ENCODE data around the gene UXS1.

UXS1 gene

DNA sequence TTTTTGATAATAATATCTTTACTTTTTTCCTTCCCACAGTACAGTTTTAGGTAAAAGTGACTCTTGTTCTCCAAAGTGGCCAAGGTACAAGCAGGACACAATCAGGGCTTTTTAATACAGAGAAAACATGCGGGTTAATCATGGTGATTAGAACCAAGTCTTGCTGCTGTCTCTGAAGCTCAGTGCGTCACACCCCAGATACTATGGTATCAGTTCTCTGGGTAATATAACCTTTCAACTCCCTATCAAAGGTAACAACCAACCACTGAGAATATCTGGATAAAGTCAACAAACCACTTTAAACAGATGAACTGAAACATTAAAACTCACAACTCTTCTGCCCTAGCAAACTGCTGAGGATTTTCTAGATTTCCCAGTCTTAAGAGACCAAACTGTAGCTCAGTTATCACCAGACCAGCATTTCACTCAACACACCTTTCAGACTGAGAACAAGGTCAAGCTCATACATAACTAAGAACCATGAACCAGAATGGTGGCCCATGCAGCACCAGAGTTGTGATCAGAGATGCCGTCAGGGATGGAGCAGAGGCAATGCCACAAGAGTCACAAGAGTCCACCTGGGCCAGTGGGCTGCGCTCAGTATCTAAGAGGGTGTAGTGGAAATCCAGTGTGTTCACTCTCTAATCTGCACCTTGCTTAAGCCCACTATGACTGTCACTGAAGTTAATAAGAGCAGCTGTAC lies 103.0 kb downstream of the UXS1 start:
- H3K9me3 Mint-ChIP-seq: peaks cover 6% of the 10 kb centered on the region
- H3K27me3 Mint-ChIP-seq: no peaks in the 10 kb centered on the region
- DNase-seq (no peak), ATAC-seq (no peak)
- H3K36me3 Mint-ChIP-seq (ENCODE audit: low read depth): peaks cover 43% of the 10 kb centered on the region
- no peak overlapping the region for H3K4me3 Mint-ChIP-seq
- H3K4me1 Mint-ChIP-seq: peaks cover 66% of the 10 kb centered on the region
- H3K27ac Mint-ChIP-seq: no peak overlapping the region

DNA sequence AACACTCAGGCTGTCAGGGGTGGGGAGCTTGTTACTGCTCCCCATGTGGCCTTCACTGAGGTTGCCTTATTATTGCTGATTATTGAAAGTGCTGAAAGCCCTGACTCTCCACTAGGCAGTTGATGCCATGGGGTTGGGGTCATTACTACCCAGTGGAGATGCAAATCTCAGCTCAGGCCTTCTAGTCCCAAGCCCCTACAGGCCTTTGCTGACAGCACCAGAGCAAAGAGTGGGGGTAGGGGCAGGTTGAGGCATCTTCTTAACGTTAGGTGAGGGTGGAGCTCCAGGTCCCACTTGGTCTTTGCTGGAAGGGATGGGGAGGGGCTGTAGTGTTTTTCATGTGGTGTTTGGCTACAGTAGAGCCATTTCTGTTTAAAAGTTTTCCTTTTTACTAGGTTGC lies 104.5 kb downstream of the UXS1 start:
- peaks cover 40% of the 10 kb centered on the region for H3K36me3 Mint-ChIP-seq (ENCODE audit: low read depth)
- H3K4me3 Mint-ChIP-seq: no peak overlapping the region
- peaks cover 67% of the 10 kb centered on the region for H3K4me1 Mint-ChIP-seq
- no peak for ATAC-seq
- peaks cover 6% of the 10 kb centered on the region for H3K9me3 Mint-ChIP-seq
- H3K27me3 Mint-ChIP-seq: no peaks in the 10 kb centered on the region
- H3K27ac Mint-ChIP-seq: no peak overlapping the region
- DNase-seq: no peak

DNA sequence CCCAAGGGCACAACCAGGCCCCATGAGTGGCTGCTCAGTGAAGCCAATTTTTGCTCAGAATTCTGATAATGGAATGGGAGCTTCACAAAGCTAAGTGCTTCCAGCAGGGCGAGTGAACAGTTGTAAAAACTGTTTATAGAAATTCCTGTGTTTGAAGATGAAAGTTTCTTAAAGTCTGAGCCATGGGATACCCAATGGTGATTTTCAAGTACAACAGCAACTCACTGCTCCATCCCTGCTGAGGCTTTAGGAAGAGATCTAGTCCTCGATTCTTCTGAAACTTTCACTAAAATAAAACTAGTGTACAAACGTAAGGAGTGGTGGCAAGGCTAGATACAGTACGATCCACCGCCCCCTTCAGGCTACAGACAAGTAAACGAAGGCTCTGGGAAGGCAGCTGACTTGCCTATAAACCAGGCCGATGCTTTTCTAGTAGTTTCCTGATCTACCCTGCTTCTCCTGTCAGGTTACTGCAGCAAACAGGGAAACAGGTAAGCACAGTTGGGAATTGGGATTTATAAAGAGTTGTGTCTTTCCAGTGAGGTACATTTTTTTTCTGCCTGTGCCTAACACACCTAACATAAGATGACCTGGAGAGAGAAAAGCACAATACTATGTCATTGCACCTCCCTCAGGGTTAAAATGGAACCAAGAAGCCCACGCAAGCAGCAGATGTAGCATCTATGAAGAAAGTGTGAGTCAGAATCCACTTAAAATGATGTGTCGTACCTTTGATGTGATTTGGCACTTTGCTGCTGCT lies 108.7 kb downstream of the UXS1 start:
- peak overlapping the region; percentile 73 for H3K4me3 Mint-ChIP-seq
- peaks cover 6% of the 10 kb centered on the region for H3K9me3 Mint-ChIP-seq
- DNase-seq: peak; percentile 52
- H3K4me1 Mint-ChIP-seq: peaks cover 52% of the 10 kb centered on the region
- peaks cover 9% of the 10 kb centered on the region for H3K36me3 Mint-ChIP-seq (ENCODE audit: low read depth)
- H3K27ac Mint-ChIP-seq: peak overlapping the region; percentile 81
- peak; percentile 97 for ATAC-seq
- no peaks in the 10 kb centered on the region for H3K27me3 Mint-ChIP-seq

DNA sequence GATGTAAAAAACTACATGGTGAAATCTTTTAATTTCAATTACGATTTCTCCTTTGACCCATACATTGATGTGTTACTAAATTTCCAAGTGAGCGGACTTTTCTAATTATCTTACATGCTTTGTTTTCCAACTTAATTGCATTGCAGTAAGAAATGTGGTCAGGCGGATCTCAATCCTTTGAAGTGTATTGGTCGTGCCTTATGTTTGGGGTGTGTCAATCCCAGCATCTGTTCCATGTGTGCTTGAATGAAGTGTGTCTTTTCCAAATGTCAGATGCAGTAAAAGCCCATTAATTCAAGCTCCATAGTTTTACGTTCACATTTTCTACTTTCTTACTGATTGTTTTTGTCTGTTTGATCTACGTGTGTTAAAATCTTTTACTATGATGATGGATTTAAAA lies 113.1 kb downstream of the UXS1 start:
- no peaks in the 10 kb centered on the region for H3K27me3 Mint-ChIP-seq
- no peak overlapping the region for H3K27ac Mint-ChIP-seq
- ATAC-seq: no peak
- H3K4me3 Mint-ChIP-seq: no peak overlapping the region
- DNase-seq: no peak
- peaks cover 33% of the 10 kb centered on the region for H3K4me1 Mint-ChIP-seq
- H3K9me3 Mint-ChIP-seq: no peaks in the 10 kb centered on the region
- no peaks in the 10 kb centered on the region for H3K36me3 Mint-ChIP-seq (ENCODE audit: low read depth)

DNA sequence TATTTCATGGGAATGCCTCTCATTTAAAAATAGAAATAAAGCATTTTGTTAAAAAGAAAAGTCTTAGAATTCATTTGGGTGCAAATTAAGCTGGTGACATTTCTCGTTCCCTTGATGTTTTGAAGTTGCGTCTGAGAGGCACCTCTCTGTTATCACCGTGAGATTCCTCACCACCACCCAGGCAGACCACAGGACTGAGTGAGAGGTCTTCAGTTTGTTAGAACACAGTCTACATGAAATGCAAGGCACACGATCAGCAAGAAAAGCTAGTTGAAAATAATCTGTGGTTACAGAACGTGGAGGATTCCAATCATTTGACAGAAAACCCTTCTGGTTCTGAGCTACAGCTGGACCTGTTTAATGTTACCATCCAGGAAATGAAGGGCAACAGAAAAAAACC lies 116.0 kb downstream of the UXS1 start:
- Mint-ChIP-seq H3K4me3 (peak overlapping the region; percentile 68), H3K4me1 (peaks cover 26% of the 10 kb centered on the region), H3K9me3 (no peaks in the 10 kb centered on the region), H3K36me3 (ENCODE audit: low read depth) (no peaks in the 10 kb centered on the region), H3K27me3 (no peaks in the 10 kb centered on the region), H3K27ac (peak overlapping the region; percentile 76)
- DNase-seq: no peak
- ATAC-seq: peak; percentile 68

DNA sequence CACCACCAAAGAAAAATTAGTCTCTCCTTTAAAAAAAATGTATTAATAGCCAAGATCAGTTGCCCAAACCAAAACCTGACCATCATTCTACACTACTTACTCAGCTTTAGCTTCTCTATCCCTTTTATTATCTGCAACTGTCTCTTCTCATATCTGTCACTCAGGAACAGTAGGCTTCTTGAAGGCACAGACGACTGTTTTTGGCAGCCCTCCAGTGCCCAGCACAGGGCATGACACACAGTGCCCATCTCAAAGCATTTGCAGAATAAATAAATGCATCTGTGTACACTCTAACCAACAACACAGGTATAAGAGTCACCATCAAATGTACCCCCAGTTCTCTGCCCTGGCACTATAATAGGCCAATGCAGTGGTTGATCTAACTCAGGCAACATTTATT lies 117.2 kb downstream of the UXS1 start:
- Mint-ChIP-seq H3K4me1 (peaks cover 26% of the 10 kb centered on the region), H3K4me3 (no peak overlapping the region), H3K36me3 (ENCODE audit: low read depth) (no peaks in the 10 kb centered on the region), H3K9me3 (no peaks in the 10 kb centered on the region), H3K27ac (no peak overlapping the region), H3K27me3 (no peaks in the 10 kb centered on the region)
- ATAC-seq (peak; percentile 28), DNase-seq (no peak)

DNA sequence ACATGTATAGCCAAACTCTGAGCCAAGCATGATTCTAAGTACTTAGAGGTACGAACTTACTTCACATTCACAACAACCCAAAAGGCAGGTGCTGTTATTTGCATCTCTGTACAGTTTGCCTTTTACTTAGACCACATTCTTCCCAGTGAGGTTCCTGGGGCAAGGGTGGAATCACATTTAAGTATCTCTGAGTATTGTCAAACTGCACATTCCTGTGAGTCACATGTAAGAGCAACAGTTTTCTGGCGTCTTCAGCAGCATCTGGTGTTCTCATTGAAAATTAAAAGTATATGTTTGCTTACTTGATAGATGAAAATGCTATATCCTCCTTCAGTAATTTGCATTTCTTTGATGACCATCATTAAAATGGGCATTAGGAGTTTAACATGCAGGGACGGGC lies 119.1 kb downstream of the UXS1 start:
- ATAC-seq (no peak), DNase-seq (no peak)
- no peak overlapping the region for H3K4me3 Mint-ChIP-seq
- no peaks in the 10 kb centered on the region for H3K36me3 Mint-ChIP-seq (ENCODE audit: low read depth)
- no peaks in the 10 kb centered on the region for H3K9me3 Mint-ChIP-seq
- no peaks in the 10 kb centered on the region for H3K27me3 Mint-ChIP-seq
- no peak overlapping the region for H3K27ac Mint-ChIP-seq
- peaks cover 16% of the 10 kb centered on the region for H3K4me1 Mint-ChIP-seq

DNA sequence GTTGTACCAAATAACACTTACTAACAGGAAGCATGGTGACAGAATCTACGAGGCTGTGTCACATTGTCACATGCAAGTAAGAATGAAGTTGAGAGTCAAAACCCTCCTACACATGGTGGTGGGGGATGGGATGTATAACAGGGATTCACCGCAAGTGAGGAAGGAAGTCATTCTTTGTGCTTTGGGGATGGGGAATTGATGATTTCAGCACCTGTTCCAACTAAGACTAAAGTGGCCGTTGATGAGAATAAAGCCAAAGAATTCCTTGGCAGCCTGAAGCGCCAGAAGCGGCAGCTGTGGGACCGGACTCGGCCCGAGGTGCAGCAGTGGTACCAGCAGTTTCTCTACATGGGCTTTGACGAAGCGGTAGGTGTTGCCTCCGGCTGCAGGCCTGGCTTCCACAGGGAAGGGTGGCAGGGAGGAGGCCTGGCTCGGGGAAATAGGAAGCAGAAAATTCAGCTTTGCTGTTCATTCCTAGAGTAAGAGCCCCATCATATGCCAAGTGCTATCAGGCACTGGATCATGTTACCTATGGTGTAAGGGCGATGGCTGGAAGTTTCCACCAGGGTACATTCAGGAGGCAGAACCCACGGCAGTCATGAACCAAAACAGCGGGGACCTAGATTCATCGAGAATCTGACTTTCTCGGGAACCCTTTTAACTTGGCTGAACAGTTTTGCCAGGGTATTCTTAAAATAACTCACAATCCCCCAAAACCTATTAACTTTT lies 120.3 kb downstream of the UXS1 start:
- Mint-ChIP-seq H3K36me3 (ENCODE audit: low read depth) (no peaks in the 10 kb centered on the region), H3K27ac (no peak overlapping the region), H3K4me3 (no peak overlapping the region), H3K4me1 (peaks cover 14% of the 10 kb centered on the region), H3K9me3 (no peaks in the 10 kb centered on the region), H3K27me3 (no peaks in the 10 kb centered on the region)
- ATAC-seq (no peak), DNase-seq (no peak)

DNA sequence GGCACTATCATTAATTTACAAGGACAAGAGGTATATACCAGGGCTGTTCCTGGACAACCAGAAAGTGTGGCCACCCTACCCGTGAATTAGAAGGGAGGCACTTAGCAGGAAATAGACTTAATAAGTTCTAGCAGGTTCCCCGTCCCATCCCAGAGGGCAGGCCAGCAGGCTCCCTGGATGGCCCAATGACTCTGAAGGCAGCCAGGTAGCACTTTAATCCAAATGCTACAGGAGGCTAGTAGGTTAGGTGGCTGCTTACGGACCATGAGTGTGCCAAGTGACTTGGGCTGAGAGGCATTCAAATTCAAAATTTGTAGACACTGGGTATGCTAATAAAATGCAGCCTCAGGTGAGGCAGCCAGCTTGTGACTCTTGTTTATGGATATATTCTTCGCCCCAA lies 123.9 kb downstream of the UXS1 start:
- DNase-seq: no peak
- peaks cover 15% of the 10 kb centered on the region for H3K4me1 Mint-ChIP-seq
- no peaks in the 10 kb centered on the region for H3K36me3 Mint-ChIP-seq (ENCODE audit: low read depth)
- peaks cover 11% of the 10 kb centered on the region for H3K27me3 Mint-ChIP-seq
- H3K4me3 Mint-ChIP-seq: no peak overlapping the region
- H3K9me3 Mint-ChIP-seq: no peaks in the 10 kb centered on the region
- no peak overlapping the region for H3K27ac Mint-ChIP-seq
- ATAC-seq: no peak

DNA sequence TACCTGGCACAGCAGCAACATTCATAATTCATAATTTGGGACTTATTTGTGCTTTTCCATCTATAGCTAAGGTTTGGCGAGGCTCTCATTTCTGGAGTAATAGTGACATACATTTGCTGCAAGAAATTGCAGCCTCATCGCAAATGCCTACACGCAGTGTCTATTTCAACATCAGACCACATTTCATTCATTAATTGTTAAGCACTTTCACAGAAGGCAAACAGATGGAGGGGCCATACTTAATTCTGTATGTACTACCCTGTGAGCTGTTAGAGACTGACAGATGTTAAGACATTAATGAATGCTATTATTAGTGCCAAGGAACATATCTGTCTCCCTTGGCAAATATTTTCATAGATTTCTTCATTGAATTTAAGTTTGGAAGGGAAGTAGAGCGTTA lies 125.7 kb downstream of the UXS1 start:
- no peak overlapping the region for H3K4me3 Mint-ChIP-seq
- DNase-seq: no peak
- no peaks in the 10 kb centered on the region for H3K36me3 Mint-ChIP-seq (ENCODE audit: low read depth)
- peaks cover 16% of the 10 kb centered on the region for H3K27me3 Mint-ChIP-seq
- ATAC-seq: no peak
- H3K4me1 Mint-ChIP-seq: peaks cover 13% of the 10 kb centered on the region
- no peak overlapping the region for H3K27ac Mint-ChIP-seq
- no peaks in the 10 kb centered on the region for H3K9me3 Mint-ChIP-seq

DNA sequence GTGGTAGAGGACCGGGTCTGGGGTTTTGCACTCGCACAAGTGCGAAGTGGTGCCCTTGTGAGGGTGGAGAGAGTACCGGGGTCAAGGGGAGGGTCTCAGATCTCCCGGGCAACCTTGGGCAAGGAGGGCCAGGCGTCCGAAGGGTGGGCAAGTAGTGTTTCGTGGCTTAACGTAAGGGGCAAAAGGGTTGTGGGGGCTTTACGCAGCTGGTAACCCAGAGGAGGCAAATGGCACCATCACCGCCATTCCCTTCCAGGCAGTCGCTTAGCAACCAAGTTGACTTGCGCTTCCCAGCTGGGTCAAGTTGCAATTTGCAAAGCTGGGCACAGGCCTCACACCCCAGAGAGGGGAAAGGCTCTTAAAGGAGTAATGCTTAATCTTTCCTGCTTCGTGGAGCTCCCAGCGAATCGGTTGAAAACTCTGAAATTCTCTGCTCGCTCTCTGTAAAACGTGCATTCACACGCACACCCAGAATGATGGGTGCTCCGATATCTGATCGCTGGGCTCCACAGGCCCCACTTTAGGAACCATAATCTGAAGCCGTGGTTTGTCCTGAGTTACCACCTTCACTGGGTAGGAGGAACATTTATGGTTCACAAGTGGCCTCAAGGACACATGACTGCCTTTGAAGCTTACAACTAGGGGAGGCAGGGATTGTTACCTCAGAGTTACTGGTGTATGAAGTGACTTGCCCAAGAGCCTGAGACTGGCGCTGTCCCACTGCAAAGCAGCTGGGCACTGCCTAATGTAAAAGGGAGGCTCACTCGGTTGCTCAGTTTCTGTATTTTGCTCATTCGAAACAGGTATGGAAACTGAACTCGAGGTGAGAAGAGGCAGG lies 127.9 kb downstream of the UXS1 start:
- ATAC-seq (no peak), DNase-seq (no peak)
- peaks cover 10% of the 10 kb centered on the region for H3K4me1 Mint-ChIP-seq
- H3K4me3 Mint-ChIP-seq: peak overlapping the region; percentile 66
- peak overlapping the region; percentile 66 for H3K27ac Mint-ChIP-seq
- H3K36me3 Mint-ChIP-seq (ENCODE audit: low read depth): no peaks in the 10 kb centered on the region
- no peaks in the 10 kb centered on the region for H3K9me3 Mint-ChIP-seq
- H3K27me3 Mint-ChIP-seq: peaks cover 16% of the 10 kb centered on the region

DNA sequence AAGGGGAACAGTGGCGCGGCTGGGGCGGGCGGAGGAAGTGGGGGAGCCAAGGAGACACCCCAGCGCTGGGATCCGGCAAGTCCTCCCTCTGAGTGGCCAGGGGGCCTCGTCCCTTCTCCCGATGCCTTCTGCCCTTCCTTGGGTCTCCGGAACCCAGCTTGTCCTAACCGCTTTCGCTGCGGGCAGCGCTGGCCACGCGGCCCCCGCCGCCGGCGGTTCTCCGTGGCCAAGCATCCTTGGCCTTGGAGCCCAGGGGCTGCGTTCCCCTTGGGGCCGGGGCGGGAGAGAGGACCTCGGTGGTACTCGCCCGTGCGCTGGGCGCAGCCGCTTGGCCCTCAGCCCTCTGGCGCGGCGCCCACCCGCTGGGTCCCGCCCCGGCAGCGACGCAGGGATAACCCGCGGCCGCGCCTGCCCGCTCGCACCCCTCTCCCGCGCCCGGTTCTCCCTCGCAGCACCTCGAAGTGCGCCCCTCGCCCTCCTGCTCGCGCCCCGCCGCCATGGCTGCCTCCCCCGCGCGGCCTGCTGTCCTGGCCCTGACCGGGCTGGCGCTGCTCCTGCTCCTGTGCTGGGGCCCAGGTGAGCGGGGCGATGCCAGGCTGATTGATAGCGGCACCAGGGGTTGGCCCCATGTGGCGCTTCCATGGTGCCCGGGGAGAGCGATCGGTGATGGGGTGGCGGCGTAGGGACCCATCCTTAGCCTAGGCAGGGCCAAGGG lies 128.7 kb downstream of the UXS1 start:
- no peaks in the 10 kb centered on the region for H3K9me3 Mint-ChIP-seq
- peaks cover 13% of the 10 kb centered on the region for H3K4me1 Mint-ChIP-seq
- peak overlapping the region; percentile 66 for H3K4me3 Mint-ChIP-seq
- peaks cover 16% of the 10 kb centered on the region for H3K27me3 Mint-ChIP-seq
- H3K36me3 Mint-ChIP-seq (ENCODE audit: low read depth): peaks cover 2% of the 10 kb centered on the region
- peak; percentile 43 for ATAC-seq
- peak; percentile 23 for DNase-seq
- H3K27ac Mint-ChIP-seq: no peak overlapping the region

DNA sequence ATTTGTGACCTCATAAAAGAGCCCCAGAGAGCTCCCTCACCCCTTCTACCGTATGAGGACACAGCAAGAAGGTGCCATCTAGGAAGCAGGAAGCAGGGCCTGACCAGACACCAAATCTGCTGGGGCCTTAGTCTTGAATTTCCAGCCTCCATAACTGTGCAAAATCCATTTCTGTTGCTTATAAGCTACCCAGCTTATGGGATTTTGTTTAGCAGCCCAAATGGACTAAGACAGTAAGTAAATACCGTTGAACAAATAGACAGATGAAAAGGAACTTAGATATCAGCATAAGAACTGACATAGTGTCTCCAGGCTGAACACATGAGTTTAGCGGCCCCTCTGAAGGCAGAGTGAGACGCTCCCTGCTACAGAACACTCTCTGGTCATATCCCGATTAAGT lies 130.9 kb downstream of the UXS1 start:
- peaks cover 32% of the 10 kb centered on the region for H3K4me1 Mint-ChIP-seq
- no peak overlapping the region for H3K27ac Mint-ChIP-seq
- peaks cover 16% of the 10 kb centered on the region for H3K27me3 Mint-ChIP-seq
- ATAC-seq (no peak), DNase-seq (no peak)
- H3K36me3 Mint-ChIP-seq (ENCODE audit: low read depth): peaks cover 4% of the 10 kb centered on the region
- H3K9me3 Mint-ChIP-seq: peaks cover 4% of the 10 kb centered on the region
- H3K4me3 Mint-ChIP-seq: no peak overlapping the region

DNA sequence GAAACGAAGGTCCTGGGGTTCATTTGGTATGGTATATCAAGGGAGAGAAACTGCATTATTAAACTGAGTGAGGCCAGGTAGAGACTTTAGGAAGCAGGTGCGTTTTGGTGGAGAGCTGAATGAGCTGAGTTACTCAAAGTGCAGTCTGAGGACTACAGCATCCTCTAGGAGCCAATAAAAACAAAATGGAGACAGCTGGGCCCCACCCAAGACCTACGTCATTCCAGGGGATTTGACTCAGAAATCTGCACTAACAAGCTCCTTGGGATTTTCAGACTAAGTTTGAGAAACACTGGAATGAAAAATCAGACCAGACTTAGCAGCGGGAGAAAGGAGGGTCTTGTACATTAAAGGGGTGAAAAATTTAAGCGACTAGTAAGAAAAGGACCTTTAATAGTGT lies 131.5 kb downstream of the UXS1 start:
- Mint-ChIP-seq H3K4me1 (peaks cover 36% of the 10 kb centered on the region), H3K4me3 (no peak overlapping the region), H3K27me3 (peaks cover 14% of the 10 kb centered on the region), H3K9me3 (peaks cover 4% of the 10 kb centered on the region), H3K36me3 (ENCODE audit: low read depth) (peaks cover 4% of the 10 kb centered on the region), H3K27ac (no peak overlapping the region)
- ATAC-seq (no peak), DNase-seq (no peak)

Data from activated naive CD8-positive, alpha-beta T cell treated with anti-CD3 and anti-CD28 coated beads, Interleukin-2, amount 50 U/mL, for 24 hours (primary cell).